Stimulated activated CD4-positive, alpha-beta T cell treated with anti-CD3 and anti-CD28 coated beads, Interleukin-4, amount 100 ng/mL, for 1 hour (primary cell): ENCODE data around the gene SECTM1.
"Not testable (repeated sequence)": the region's sequence is repeated elsewhere in the genome, so short reads cannot be mapped to it uniquely, and the experiment has no call there.

ENCODE experiments used
- DNase-seq: peaks from one replicate; pipeline ENCODE4 v3.0.0-alpha.2; 2020

SECTM1 gene

DNA sequence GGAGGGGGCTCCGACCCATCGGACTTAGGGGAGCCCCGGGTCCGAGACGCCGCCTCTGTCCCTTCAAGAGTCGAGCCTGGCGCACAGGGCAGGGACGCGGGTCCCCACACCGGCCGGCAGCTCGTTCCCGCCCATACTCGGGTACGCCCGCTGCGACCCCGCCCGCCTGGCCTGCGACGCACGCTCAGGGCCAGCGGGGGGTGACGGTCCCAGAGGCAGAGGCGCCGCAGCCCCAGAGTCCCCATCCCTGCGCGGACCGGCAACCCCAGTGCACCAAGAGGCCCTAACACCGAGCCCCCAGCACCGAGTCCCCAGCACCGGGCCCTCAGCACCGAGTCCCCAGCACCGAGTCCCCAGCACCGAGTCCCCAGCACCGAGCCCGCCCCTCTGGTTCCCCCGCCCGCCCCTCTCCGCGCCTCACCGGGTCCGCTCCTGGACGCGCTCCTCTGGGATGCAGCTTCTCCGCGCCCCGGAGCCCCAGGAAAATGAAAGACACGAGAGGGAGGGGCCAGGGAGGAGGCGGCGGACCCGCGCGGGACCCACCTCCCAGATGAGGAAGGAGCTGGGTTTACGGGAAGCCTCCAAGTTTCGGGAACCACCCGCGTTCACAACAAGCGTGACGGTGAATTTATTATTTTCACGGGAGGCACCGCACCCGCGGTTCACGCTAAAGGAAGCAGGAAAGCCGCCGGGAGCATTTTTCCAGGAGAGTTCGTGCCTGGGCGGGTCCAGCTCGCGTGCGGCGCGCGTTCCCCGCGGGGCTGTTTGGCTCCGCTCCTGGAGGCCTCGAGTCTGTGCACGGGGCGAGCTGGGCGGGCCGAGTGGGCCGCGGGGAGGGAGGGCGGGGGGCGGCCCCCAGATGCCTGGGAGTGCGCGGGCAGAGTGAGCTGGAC lies at the start of gene SECTM1:
SECTM1 (minus strand) TSS at position 488 of the 893 bp plus-strand sequence. CDS start 6,526 bp downstream, outside the sequence.
- DNase-seq = no peak

DNA sequence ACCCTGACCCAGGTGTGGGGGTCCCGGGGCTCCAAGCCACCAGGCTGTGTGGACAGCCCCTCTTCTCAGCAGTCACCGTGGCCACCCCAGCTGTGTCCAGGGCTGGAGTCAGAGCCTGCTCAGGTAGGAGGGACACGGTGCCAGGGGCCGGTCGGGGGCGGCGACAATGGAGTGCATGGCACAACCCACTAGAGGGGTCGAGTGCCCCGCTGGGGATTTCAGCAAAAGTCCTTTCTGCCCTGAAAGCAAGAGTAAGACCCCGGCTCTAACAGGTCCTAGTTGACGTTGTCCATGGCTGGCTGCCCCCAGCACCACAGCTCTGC lies 49.3 kb upstream of the SECTM1 start:
- no peak for DNase-seq

DNA sequence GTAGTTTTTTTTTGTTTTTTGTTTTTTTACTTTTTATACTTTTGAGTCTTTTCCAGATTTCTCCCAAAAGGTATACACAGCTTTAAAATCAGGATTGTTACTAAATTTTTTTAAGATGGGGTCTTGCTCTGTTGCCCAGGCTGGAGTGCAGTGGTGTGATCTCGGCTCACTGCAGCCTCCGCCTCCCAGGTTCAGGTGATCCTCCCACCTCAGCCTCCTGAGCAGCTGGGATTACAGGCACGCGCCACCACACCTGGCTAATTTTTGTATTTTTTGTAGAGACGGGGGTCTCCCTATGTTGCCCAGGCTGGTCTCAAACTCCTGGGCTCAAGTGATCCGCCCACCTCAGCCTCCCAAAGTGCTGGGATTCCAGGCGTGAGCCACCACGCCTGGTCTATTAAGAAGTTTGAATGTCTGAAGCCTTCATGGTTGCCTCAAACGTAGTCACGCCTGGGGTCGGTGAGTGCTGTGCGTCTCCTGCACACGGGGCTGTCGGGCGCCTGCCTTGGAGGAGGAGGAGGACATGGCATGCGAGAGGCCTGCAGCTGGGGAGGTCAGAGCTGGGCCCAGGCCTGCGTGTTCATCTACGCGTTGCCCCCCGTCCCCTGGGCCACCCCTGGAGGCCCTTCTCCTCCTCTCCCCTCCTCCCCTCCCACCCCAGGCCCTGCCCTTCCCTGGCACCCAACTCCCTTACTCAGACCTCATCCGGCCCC lies 48.8 kb upstream of the SECTM1 start:
- DNase-seq = not testable (repeated sequence)

DNA sequence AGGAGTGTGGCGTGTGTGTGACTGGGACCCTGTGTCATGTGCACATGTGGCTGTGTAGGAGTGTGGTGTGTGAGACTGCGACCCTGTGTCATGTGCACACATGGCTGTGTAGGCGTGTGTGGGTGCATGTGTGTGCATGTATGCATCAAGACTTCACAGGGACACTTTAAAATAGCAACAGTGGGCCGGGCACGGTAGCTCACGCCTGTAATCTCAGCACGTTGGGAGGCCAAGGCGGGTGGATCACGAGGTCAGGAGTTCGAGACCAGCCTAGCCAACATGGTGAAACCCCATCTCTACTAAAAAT lies 48.1 kb upstream of the SECTM1 start:
- DNase-seq = not testable (repeated sequence)

DNA sequence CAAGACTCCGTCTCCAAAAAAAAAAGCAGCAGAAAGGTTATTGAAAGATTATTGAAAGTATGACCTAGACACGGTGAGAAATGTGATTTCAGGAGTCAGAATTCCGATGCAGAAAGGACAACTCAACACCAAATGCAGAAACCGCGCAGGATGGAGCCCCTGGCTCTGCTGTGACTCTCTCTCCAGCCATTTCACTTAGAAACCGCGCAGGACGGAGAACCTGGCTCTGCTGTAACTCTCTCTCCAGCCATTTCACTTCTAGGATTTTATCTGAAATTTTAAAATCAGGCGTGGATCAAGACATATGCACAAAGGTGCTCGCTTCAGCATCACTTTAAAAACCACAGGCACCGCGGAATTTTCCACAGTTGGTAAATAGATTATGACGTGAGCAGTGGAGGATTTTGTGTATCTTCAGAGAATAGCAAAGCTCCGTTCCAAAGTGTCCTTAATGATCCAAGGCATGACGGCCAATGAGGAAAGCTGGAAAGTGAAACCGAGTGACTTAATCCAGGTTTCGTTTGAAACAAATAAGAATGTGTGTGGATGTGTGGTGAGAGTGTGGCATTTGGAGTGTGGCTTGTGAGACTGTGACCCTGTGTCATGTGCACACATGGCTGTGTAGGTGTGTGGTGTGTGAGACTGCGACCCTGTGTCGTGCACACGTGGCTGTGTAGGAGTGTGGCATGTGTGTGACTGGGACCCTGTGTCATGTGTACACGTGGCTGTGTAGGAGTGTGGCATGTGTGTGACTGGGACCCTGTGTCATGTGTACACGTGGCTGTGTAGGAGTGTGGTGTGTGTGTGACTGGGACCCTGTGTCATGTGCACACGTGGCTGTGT lies 47.5 kb upstream of the SECTM1 start:
- no peak for DNase-seq

DNA sequence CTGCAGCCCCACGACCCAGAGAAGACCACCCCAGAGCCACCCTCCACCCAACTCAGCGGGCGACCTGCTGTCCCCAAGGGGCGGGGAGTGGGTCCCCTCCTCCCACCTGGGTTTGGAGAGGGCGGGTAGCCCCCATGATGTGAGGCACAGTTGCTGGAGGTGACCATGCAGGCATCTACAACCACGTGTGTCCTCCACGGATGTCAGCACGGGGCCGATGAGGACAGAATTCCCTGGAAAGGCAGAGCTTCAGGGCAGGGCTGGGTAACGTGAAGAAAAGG lies 45.1 kb upstream of the SECTM1 start:
- DNase-seq = no peak

DNA sequence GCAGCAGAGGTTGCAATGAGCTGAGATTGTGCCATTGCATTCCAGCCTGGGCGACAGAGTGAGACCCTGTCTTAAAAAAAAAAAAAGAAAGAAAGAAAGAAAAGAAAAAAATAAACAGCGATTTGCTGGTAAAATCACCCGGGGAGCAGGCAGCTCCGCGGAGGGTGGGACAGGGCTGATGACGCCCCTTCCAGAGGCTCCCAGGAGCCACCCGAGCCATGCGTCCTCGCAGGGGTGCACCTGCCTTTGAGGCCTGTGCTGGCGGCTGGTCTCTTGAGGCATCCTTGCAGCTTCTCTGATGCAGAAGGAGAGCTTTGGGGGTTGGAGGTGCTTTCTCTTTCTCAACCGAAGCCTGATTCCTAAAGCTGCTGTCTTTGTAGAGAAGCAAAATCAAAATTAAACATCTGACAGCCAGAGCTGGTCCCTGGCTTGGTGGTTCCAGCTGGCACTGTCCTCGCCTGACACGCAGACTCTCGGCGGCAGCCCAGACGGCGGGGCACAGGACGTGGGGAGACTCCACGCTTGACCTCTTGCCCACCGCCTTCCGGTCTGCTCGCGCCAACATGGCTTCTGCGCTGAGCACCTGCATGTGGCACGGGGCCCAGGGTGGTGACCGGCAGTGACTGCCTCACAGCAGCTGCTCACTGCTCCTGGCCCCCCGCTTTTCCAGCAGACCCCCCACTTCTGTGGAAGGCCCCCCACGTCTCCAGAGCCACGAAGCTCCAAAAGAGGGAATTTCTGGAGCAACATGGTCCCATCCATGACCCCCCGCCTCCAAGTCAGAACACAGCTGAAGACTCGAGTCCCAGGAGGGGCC lies 44.6 kb upstream of the SECTM1 start:
- no peak for DNase-seq

DNA sequence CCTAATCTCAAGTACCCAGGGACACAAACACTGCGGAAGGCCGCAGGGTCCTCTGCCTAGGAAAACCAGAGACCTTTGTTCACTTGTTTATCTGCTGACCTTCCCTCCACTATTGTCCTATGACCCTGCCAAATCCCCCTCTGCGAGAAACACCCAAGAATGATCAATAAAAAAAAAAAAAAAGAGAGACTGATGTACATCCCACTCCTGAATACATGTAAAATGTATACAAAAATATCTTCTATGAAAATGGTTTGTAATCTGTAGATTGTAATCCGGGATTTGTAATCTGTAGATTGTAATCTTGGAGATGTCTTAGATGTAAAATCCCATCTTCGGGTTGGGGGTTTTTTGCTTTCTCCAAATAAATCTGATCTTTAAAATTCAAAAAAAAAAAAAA lies 43.7 kb upstream of the SECTM1 start:
- not testable (repeated sequence) for DNase-seq

DNA sequence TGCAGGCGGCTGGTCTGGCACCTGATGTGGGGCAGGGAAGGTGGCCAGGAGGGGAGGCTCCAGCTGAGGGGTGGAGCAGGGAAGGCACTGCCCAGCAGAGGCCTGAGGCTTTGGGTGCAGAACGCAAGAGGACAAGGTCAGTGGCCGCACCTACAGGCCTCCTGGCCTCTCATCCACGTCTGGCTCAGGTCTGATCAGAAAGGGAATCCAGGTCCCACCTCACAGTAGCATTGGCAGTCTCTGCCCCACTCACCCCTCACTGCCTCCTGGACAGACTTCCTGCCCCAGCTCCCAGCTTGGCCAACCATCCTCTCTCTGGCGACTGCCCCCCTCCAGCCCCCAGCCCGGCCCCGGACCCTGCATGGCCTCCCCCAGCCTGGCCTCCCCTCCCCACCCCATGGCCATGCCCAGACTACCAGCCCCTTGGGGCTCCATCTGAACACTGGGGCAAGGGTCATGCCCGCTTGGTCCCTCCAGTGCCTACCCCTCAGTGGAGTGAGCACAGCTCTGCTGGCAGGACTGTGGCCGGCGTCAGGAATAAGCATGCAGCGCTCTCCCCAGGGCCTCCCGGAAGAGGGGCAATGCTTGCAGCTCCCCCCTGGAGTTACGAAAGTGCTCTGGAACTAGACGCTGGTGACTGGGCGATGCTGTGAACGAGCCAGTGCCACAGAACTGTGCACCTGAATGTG lies 42.6 kb upstream of the SECTM1 start:
- no peak for DNase-seq

DNA sequence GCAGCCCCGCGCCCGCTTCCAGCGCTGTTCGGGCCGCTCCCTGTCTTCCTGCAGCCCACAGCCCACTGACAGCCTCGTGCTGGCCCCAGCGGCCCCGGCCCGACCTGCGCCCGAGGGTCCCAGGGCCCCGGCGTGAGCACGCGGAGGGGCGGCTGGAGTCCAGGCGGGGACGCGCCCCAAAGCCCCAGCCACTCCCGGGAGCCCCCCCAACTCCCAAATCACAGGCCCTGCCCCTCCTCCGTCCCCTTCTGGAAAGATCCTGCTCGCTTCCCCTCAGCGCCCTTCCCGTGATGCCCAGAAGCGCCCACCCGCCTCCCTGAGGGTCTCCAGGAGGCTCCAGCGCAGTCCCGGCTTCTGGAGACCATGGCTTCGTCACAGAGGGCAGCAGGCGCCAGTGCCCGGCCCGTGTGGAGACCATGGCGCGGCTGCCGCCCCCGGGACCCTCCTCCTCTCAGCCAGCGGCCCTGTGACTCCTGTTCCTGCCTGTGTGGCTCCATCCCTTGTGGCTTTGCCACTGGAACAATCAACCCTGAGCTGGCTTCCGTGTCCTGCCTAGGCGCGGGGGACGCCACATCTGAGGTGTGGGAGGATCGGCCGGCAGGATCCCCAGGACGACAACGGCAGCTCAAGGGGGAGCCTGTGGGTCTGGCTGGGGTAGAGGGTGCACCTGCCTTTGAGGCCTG lies 41.9 kb upstream of the SECTM1 start:
- DNase-seq = no peak

DNA sequence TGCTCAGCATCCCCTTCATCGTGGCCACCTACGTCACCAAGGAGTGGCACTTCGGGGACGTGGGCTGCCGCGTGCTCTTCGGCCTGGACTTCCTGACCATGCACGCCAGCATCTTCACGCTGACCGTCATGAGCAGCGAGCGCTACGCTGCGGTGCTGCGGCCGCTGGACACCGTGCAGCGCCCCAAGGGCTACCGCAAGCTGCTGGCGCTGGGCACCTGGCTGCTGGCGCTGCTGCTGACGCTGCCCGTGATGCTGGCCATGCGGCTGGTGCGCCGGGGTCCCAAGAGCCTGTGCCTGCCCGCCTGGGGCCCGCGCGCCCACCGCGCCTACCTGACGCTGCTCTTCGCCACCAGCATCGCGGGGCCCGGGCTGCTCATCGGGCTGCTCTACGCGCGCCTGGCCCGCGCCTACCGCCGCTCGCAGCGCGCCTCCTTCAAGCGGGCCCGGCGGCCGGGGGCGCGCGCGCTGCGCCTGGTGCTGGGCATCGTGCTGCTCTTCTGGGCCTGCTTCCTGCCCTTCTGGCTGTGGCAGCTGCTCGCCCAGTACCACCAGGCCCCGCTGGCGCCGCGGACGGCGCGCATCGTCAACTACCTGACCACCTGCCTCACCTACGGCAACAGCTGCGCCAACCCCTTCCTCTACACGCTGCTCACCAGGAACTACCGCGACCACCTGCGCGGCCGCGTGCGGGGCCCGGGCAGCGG lies 41.2 kb upstream of the SECTM1 start:
- DNase-seq = no peak

DNA sequence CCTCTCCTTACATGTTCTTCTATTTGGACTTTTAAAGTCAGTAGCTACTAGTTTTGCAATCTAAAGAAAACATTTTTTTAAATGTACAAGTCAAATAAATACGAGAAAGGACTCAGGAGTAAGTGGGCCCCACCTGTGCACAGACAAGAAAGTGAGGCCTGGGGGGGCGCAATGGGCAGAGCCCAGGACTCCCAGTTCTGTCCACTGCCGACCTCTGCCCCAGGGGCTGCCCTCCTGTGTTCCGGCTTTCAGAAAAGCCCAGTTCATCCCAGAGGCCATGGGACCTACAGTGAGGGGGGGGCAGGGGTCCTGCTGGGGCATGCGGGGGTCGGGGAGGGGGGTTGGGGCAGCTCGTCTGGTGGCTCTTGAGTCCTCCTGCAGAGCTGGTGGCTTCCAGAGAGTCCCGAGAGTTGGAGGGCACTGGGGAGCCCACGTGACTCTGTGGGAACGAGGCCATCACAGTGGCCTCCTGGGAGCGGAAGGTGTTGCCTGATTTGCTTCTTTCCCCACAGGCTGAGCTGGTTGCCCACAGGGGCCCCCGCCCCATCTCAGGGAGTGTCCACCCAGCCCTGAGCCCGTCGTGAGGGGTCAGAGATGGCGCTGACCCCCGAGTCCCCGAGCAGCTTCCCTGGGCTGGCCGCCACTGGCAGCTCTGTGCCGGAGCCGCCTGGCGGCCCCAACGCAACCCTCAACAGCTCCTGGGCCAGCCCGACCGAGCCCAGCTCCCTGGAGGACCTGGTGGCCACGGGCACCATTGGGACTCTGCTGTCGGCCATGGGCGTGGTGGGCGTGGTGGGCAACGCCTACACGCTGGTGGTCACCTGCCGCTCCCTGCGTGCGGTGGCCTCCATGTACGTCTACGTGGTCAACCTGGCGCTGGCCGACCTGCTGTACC lies 40.4 kb upstream of the SECTM1 start:
- no peak for DNase-seq

DNA sequence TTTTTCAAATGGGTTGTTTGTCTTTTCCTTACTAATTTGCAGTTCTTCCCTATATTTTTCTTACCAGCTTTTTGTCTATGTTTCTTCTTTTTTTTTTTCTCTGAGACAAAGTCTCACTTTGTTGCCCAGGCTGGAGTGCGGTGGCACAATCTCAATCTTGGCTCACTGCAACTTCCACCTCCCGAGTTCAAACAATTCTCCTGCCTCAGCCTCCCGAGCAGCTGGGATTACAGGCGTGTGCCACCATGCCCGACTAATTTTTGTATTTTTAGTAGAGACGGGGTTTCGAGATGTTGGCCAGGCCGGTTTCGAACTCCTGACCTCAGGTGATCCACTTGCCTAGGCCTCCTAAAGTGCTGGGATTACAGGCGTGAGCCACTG lies 39.5 kb upstream of the SECTM1 start:
- DNase-seq = not testable (repeated sequence)

DNA sequence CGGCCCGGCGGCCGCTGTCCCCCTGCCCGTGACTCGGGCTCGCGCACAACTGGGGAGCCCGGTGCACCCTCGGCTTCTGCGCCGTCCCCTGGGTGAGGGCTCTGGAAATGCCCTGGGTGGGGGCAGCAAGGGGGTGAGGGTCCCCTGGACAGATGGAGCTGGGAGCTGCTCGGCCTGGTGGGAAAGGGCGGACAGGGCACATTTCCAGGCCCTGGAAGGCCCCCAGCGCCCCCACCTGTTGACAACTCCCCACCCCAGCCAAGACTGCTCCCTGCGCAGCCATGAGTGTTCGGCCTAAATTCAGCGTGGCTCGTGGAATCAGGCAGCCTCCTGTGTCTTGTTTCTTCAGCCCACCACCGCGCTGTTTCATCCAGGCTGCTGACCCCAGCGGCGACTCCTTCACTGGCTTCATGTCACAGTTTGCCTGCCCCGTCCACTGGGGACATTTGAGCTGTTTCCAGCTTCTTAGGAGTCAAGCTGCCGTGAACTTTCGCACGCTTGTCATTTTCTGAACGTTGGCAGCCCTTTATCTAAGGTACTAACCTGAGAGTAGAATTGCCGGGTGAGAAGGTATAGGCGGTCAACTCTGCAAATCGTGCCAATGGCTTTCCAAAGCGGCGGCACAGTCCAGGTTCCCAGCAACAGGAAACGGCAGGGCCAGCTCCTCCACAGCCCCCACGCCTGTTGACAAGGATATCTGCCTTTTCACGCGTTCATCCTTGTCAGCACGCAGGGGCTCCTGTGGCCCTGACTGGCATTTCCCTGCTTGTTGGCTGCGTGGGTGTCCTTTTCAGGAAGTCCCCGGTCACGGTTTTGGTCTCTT lies 38.9 kb upstream of the SECTM1 start:
- no peak for DNase-seq

DNA sequence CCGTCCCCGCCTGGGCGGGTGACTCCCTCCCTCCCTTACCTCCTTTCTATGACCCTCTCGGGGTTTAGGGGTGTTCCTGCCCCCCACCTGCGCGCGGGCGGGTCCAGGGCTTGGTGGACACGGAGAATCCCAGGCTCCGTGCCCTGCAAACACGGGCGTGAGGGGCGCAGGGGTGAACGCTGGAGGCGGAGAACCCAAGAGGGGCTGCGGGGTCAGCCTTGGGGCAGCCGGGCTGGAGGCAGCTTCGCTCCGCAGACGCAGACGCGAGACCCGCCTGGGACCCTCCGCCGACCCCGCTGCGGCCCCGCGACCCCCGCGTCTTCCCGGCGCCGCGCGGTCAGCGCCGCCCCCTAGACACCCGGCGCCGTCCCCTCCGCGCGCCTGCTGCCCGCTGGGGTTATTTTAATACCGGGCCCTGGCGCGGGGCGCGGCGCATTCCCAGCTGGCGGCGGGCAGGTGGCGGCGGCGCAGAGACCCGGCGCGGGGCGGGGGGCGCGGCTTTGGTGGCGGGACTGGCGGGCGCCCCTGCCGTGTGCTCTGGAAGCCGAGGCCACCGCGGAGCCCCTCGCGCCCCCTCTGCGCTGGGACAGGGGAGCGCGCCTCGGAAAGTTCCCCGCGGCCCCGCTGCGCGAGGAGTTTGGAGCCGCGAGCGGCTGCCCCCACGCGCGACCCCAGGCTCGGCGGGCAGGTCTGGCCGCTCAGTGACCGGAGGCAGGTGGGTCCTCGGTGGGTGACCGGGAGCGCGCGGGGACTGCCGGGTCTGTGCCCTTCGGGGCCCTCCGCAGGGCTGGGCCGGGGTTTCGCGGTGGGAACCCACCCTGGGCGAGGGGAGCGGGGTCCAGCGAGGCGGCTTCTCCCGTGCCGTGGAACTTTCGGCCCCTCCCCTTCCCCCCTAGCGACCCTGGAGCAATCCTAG lies 38.0 kb upstream of the SECTM1 start, which contains the start of gene UTS2R:
UTS2R (plus strand) TSS at position 433 of the 916 bp plus-strand sequence. CDS start 2,560 bp downstream, outside the sequence.
- no peak for DNase-seq

DNA sequence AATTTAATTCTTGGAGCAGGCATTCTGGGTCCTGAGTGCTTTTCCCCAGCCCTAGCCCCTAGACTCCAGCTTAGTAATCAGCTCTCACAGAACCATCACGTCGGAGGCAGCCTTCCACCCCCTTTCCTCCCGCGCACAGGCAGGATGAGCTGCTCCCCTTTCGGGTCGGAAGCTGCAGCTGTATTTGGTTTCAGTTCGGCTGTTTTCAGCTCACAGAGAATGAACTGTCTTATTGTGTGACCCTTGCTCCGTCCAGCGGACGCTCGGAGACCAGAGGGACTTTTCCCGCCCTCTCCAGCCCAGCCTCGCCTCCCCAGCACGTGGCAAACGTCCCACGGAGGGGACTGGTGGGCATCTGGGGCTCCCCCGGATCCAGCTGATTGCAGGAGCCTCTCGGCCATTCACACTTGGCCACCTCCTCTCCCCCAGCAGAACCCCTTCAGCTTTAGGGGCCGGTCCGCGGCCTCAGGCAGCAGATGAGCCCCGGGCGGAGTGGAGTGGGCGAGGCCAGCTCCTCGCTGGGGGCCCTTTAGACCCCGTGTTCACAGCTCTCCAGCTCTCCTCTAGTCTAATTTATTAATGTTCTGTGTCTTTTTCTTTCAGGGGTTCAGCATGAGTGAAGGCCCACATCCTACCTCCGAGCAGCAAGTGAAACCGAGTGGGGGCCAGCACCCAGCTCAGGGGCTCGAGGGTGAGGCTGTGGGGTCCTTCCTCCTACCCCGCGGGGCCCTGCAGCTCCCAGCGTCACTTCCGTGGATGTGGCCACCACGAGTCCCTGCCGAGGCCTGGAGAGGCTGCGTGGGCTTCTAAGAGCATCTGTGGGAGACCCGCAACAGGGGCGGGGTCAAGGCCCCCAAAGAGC lies 37.1 kb upstream of the SECTM1 start:
- peak; percentile 50 for DNase-seq

DNA sequence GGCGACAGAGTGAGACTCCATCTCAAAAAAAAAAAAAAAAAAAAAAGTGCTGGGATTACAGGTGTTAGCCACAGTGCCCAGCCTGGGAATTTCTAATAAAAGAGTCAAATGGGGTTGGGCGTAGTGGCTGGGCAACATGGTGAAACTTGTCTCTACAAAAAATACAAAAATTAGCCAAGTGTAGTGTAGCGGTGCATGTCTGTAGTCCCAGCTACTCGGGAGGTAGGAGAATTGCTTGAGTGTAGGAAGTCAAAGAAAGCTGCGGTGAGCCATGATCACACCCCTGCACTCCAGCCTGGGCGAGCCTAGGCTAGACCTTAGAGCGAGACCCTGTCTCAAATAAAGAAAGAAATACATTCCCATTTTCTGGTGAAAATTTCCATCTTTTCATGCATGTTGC lies 35.6 kb upstream of the SECTM1 start:
- DNase-seq = no peak
